SK-N-MC (cell line): ENCODE measurements around the gene F12.

ENCODE experiments used
- DNase-seq: peaks from one replicate; pipeline ENCODE4 v3.0.0-alpha.2; 2011; ENCODE audit warnings: low read depth, low spot score
- H3K27ac ChIP-seq: fragments of 200-600 bp; sonication (generic); 2 replicates; pipeline ENCODE4 v1.5.1; 2016; ENCODE audit warnings: mixed run types
- H3K36me3 ChIP-seq: fragments of 200-600 bp; sonication (generic); 2 replicates; pipeline ENCODE4 v1.6.1; 2017; ENCODE audit warnings: antibody characterized with exemption, low read length, mixed read lengths; ENCODE audit not compliant: insufficient read depth
- H3K4me3 ChIP-seq: fragments of 200-600 bp; sonication (generic); 2 replicates; pipeline ENCODE4 v1.5.1; 2016
- H3K9ac ChIP-seq: fragments of 200-600 bp; sonication (generic); 2 replicates; pipeline ENCODE4 v1.8.0; 2017; ENCODE audit warnings: mixed run types, mixed read lengths; ENCODE audit not compliant: insufficient read length
- H3K9me3 ChIP-seq: fragments of 200-600 bp; sonication (generic); 2 replicates; pipeline ENCODE4 v1.6.1; 2017; ENCODE audit warnings: low read depth, mild to moderate bottlenecking, antibody characterized with exemption, low read length, moderate library complexity, mixed read lengths
- EZH2 ChIP-seq: fragments of 200-600 bp; sonication (generic); IDR thresholded peaks from one replicate; pipeline ENCODE4 v1.6.1; 2017; ENCODE audit warnings: antibody characterized with exemption
- FOXP2 ChIP-seq: optimal IDR thresholded peaks from 2 replicates; pipeline ENCODE3; 2011; ENCODE audit warnings: mild to moderate bottlenecking, moderate library complexity; ENCODE audit not compliant: insufficient read depth; ENCODE audit errors: extremely low read length, control extremely low read depth
- POLR2AphosphoS5 ChIP-seq: IDR thresholded peaks from 2 replicates; pipeline ENCODE4 v1.6.1; 2012; ENCODE audit warnings: mild to moderate bottlenecking, low read depth, low read length, borderline replicate concordance

F12 gene

GRCh38 chr5:177372034-177372896, 37.1 kb downstream of the F12 start:
- Histone ChIP-seq H3K36me3 (no peaks in the 10 kb centered on the region), H3K4me3 (no peak overlapping the region), H3K9me3 (no peaks in the 10 kb centered on the region), H3K9ac (no peak overlapping the region), H3K27ac (no peak overlapping the region)
- no peak for TF ChIP-seq EZH2
- no peak for TF ChIP-seq FOXP2
- no peak for TF ChIP-seq POLR2AphosphoS5
- no peak for DNase-seq

GRCh38 chr5:177371120-177372033, 38.0 kb downstream of the F12 start:
- TF ChIP-seq EZH2: no peak
- TF ChIP-seq FOXP2: no peak
- no peak for TF ChIP-seq POLR2AphosphoS5

GRCh38 chr5:177370488-177371119, 38.8 kb downstream of the F12 start:
- peak overlapping the region; percentile 77 for H3K4me3 ChIP-seq
- no peak for DNase-seq
- no peaks in the 10 kb centered on the region for H3K36me3 ChIP-seq
- H3K9me3 ChIP-seq: no peaks in the 10 kb centered on the region
- no peak overlapping the region for H3K27ac ChIP-seq
- no peak; the same call in 1 of the 2 replicates for TF ChIP-seq POLR2AphosphoS5
- no peak overlapping the region for H3K9ac ChIP-seq

More at GRCh38 chr5:177371120-177372033, 38.0 kb downstream of the F12 start:
- H3K9ac ChIP-seq: peak overlapping the region; percentile 77
- H3K4me3 ChIP-seq: peak overlapping the region; percentile 81
- no peaks in the 10 kb centered on the region for H3K36me3 ChIP-seq
- H3K9me3 ChIP-seq: no peaks in the 10 kb centered on the region
- no peak overlapping the region for H3K27ac ChIP-seq
- DNase-seq: no peak

- no peak overlapping the region for H3K9ac ChIP-seq
- no peak overlapping the region for H3K27ac ChIP-seq
Measured at GRCh38 chr5:177369645-177370440, 39.5 kb downstream of the F12 start.

GRCh38 chr5:177368869-177369644, 40.3 kb downstream of the F12 start:
- no peak for DNase-seq
- Histone ChIP-seq H3K4me3 (no peak overlapping the region), H3K36me3 (no peaks in the 10 kb centered on the region), H3K27ac (no peak overlapping the region), H3K9ac (no peak overlapping the region), H3K9me3 (no peaks in the 10 kb centered on the region)
- TF ChIP-seq FOXP2: no peak
- no peak for TF ChIP-seq EZH2
- TF ChIP-seq POLR2AphosphoS5: no peak

More at GRCh38 chr5:177369645-177370440, 39.5 kb downstream of the F12 start:
- Histone ChIP-seq H3K4me3 (no peak overlapping the region), H3K36me3 (no peaks in the 10 kb centered on the region), H3K9me3 (no peaks in the 10 kb centered on the region)
- no peak for DNase-seq
- TF ChIP-seq FOXP2: no peak
- no peak for TF ChIP-seq POLR2AphosphoS5
- no peak for TF ChIP-seq EZH2

- no peak for DNase-seq
- no peak overlapping the region for H3K9ac ChIP-seq
- H3K27ac ChIP-seq: no peak overlapping the region
- TF ChIP-seq EZH2 (no peak), FOXP2 (no peak)
- H3K4me3 ChIP-seq: no peak overlapping the region
- no peaks in the 10 kb centered on the region for H3K9me3 ChIP-seq
- H3K36me3 ChIP-seq: no peaks in the 10 kb centered on the region
Measured at GRCh38 chr5:177367981-177368868, 41.1 kb downstream of the F12 start.

- Histone ChIP-seq H3K9me3 (no peaks in the 10 kb centered on the region), H3K27ac (no peak overlapping the region), H3K36me3 (no peaks in the 10 kb centered on the region), H3K9ac (no peak overlapping the region), H3K4me3 (no peak overlapping the region)
- TF ChIP-seq POLR2AphosphoS5: no peak
- DNase-seq: no peak
Measured at GRCh38 chr5:177367323-177367848, 42.0 kb downstream of the F12 start.
